Osteoblast (primary cell): ENCODE measurements around the gene SLC5A10. TPM values are rescaled to one million over a fixed set of nuclear protein-coding genes. Genes with fewer than 3 reads are reported as not detected.

Experiments used
- DNase-seq: peaks from one replicate; pipeline ENCODE4 v3.0.0; 2011; ENCODE audit warnings: low spot score, mixed read lengths; ENCODE audit not compliant: insufficient read length; ENCODE audit errors: missing footprints
- H2AFZ ChIP-seq: 2 replicates; pipeline ENCODE4 v1.6.0; 2011; ENCODE audit warnings: mild to moderate bottlenecking, low read length
- H3K27ac ChIP-seq: 2 replicates; pipeline ENCODE4 v1.5.1; 2011; ENCODE audit warnings: mild to moderate bottlenecking, low read depth, low read length, moderate library complexity
- H3K27me3 ChIP-seq: 2 replicates; pipeline ENCODE4 v1.6.0; 2012; ENCODE audit warnings: mild to moderate bottlenecking, control low read depth, inconsistent platforms, low read length, moderate library complexity; ENCODE audit not compliant: insufficient read depth
- H3K36me3 ChIP-seq: 2 replicates; pipeline ENCODE4 v1.5.1; 2011; ENCODE audit warnings: mild to moderate bottlenecking, low read length, control low read depth, moderate library complexity; ENCODE audit not compliant: insufficient read depth
- H3K4me1 ChIP-seq: 2 replicates; pipeline ENCODE4 v1.5.1; 2011; ENCODE audit warnings: mild to moderate bottlenecking, low read length, control low read depth, moderate library complexity; ENCODE audit not compliant: insufficient read depth
- H3K4me2 ChIP-seq: 2 replicates; pipeline ENCODE4 v1.6.0; 2011; ENCODE audit warnings: mild to moderate bottlenecking, low read length; ENCODE audit not compliant: insufficient read depth
- H3K4me3 ChIP-seq: fragments of 200-600 bp; sonication (generic); 3 replicates; pipeline ENCODE4 v1.5.1; 2012; ENCODE audit warnings: mild to moderate bottlenecking, low read length, inconsistent platforms; ENCODE audit not compliant: insufficient read depth
- H3K79me2 ChIP-seq: 2 replicates; pipeline ENCODE4 v1.6.0; 2012; ENCODE audit warnings: mild to moderate bottlenecking, low read length, control low read depth, inconsistent platforms; ENCODE audit not compliant: insufficient read depth
- H3K9me3 ChIP-seq: 2 replicates; pipeline ENCODE4 v1.5.1; 2011; ENCODE audit warnings: low read depth, low read length, control low read depth
- H4K20me1 ChIP-seq: 2 replicates; pipeline ENCODE4 v1.6.0; 2012; ENCODE audit warnings: mild to moderate bottlenecking, low read length, control low read depth; ENCODE audit not compliant: insufficient read depth
- CTCF ChIP-seq: IDR thresholded peaks from 2 replicates; pipeline ENCODE4 v1.5.1; 2011; ENCODE audit warnings: mild to moderate bottlenecking, low read depth, low read length, moderate library complexity; ENCODE audit errors: extremely low read depth
- total RNA-seq: library from RNA; depleted of rRNA; stranded (reverse); fragments of >200 nt; gene quantifications from 2 replicates; pipeline ENCODE4 v1.2.3, GENCODE V29; 2012

SLC5A10 gene
- total RNA-seq, 1 donor: not detected

GRCh38 chr17:18974407-18975149 is 22.6 kb downstream of the SLC5A10 start:
- Histone ChIP-seq H3K4me1 (peaks cover 7% of the 10 kb centered on the region), H2AFZ (no peak overlapping the region), H3K27me3 (no peaks in the 10 kb centered on the region), H3K4me2 (no peak overlapping the region), H3K27ac (peak overlapping the region; percentile 50), H3K36me3 (peaks cover 33% of the 10 kb centered on the region), H3K9me3 (no peaks in the 10 kb centered on the region), H4K20me1 (peaks cover 9% of the 10 kb centered on the region), H3K4me3 (no peak overlapping the region), H3K79me2 (peaks cover 2% of the 10 kb centered on the region)
- TF ChIP-seq CTCF: no peak
- DNase-seq: peak; percentile 97

- no peak for DNase-seq
- TF ChIP-seq CTCF: no peak
- peaks cover 2% of the 10 kb centered on the region for H3K79me2 ChIP-seq
- no peak overlapping the region for H2AFZ ChIP-seq
- H3K36me3 ChIP-seq: peaks cover 33% of the 10 kb centered on the region
- peaks cover 9% of the 10 kb centered on the region for H4K20me1 ChIP-seq
- peaks cover 5% of the 10 kb centered on the region for H3K4me1 ChIP-seq
- H3K9me3 ChIP-seq: no peaks in the 10 kb centered on the region
- no peaks in the 10 kb centered on the region for H3K27me3 ChIP-seq
- no peak overlapping the region for H3K4me3 ChIP-seq
- no peak overlapping the region for H3K27ac ChIP-seq
- H3K4me2 ChIP-seq: no peak overlapping the region
Measured at GRCh38 chr17:18975597-18975996, 23.6 kb downstream of the SLC5A10 start.

- no peaks in the 10 kb centered on the region for H3K27me3 ChIP-seq
- no peaks in the 10 kb centered on the region for H3K9me3 ChIP-seq
- H3K4me1 ChIP-seq: peaks cover 9% of the 10 kb centered on the region
- H3K4me3 ChIP-seq: no peak overlapping the region
- H2AFZ ChIP-seq: no peak overlapping the region
- H3K36me3 ChIP-seq: peaks cover 29% of the 10 kb centered on the region
- H4K20me1 ChIP-seq: peaks cover 6% of the 10 kb centered on the region
- peaks cover 2% of the 10 kb centered on the region for H3K79me2 ChIP-seq
- TF ChIP-seq CTCF: no peak
- no peak overlapping the region for H3K27ac ChIP-seq
- no peak for DNase-seq
- H3K4me2 ChIP-seq: no peak overlapping the region
Measured at GRCh38 chr17:18976201-18976600, 24.2 kb downstream of the SLC5A10 start.

- Histone ChIP-seq H3K27ac (no peak overlapping the region), H3K9me3 (no peaks in the 10 kb centered on the region), H3K4me2 (no peak overlapping the region), H2AFZ (no peak overlapping the region), H3K4me1 (peaks cover 17% of the 10 kb centered on the region), H4K20me1 (peaks cover 6% of the 10 kb centered on the region), H3K4me3 (no peak overlapping the region), H3K79me2 (peaks cover 2% of the 10 kb centered on the region), H3K36me3 (peaks cover 23% of the 10 kb centered on the region), H3K27me3 (no peaks in the 10 kb centered on the region)
- no peak for DNase-seq
- no peak for TF ChIP-seq CTCF
Measured at GRCh38 chr17:18977021-18977420, 25.1 kb downstream of the SLC5A10 start.
